Measurements from ENCODE around the gene RBKS. TPM values are rescaled to one million over a fixed set of nuclear protein-coding genes. Genes with fewer than 3 reads are reported as not detected.
A peak's percentile ranks its signal among the peaks of the same experiment; 100 is the strongest.
"Not testable (repeated sequence)": the region's sequence is repeated elsewhere in the genome, so short reads cannot be mapped to it uniquely, and the experiment has no call there.

Gene RBKS
- total and polyA plus RNA-seq, 5 donors from 2014 or later, result 3.7 to 25.3 (median 4.0) TPM

- Mint-ChIP-seq H3K27ac (peak overlapping the region; percentile 98 to 100 (median 98)), H3K27me3 (peaks cover 23% of the 10 kb centered on the region), H3K9me3 (peaks cover 0 to 2% (median 0%) of the 10 kb centered on the region in 7 donors), H3K4me1 (peaks cover 25 to 52% (median 39%) of the 10 kb centered on the region in 4 donors), H3K36me3 (peaks cover 6% of the 10 kb centered on the region), H3K4me3 (peak overlapping the region; percentile 96 to 99 (median 98))
- Histone ChIP-seq H3K4me3 (ENCODE audit: low read depth, low read length) (peak overlapping the region; percentile 93), H3K27me3 (ENCODE audit: control insufficient read depth, insufficient read depth, low read length) (peaks cover 4% of the 10 kb centered on the region), H3K27ac (ENCODE audit: insufficient read depth, low read length, poor library complexity, severe bottlenecking) (peak overlapping the region; percentile 85), H3K4me1 (ENCODE audit: control insufficient read depth, insufficient read depth, low read length, poor library complexity, severe bottlenecking) (peaks cover 29% of the 10 kb centered on the region), H3K9me3 (ENCODE audit: control insufficient read depth in 2 of 2, low read length in 2 of 2) (no peaks in the 10 kb centered on the region), H3K36me3 (ENCODE audit: control insufficient read depth, insufficient read depth, low read length) (peaks cover 19% of the 10 kb centered on the region)
- no peak for DNase-seq
- peak; percentile 5 to 10 for ATAC-seq (ENCODE audit: low read depth in 2 of 2)
These were observed 119.0 kb downstream of the RBKS start for GRCh38 chr2:27771202-27771547.

GRCh38 chr2:27766287-27766661 lies 123.9 kb downstream of the RBKS start:
- Histone ChIP-seq H3K9me3 (ENCODE audit: control insufficient read depth in 2 of 2, low read length in 2 of 2) (no peaks in the 10 kb centered on the region), H3K4me1 (ENCODE audit: control insufficient read depth, insufficient read depth, low read length, poor library complexity, severe bottlenecking) (peaks cover 6% of the 10 kb centered on the region), H3K27me3 (ENCODE audit: control insufficient read depth, insufficient read depth, low read length) (peaks cover 4% of the 10 kb centered on the region), H3K36me3 (ENCODE audit: control insufficient read depth, insufficient read depth, low read length) (no peaks in the 10 kb centered on the region), H3K4me3 (ENCODE audit: low read depth, low read length) (no peak overlapping the region), H3K27ac (ENCODE audit: insufficient read depth, low read length, poor library complexity, severe bottlenecking) (no peak overlapping the region)
- Mint-ChIP-seq H3K4me1 (peaks cover 4 to 19% (median 5%) of the 10 kb centered on the region in 4 donors), H3K27ac (peak overlapping the region in 1 of 3 donors; percentile 46), H3K4me3 (peak overlapping the region in 3 of 4 donors; percentile 66 to 77 (median 74)), H3K27me3 (peaks cover 21% of the 10 kb centered on the region), H3K9me3 (peaks cover 0 to 2% (median 0%) of the 10 kb centered on the region in 7 donors), H3K36me3 (no peaks in the 10 kb centered on the region)
- DNase-seq, result no peak
- no peak for ATAC-seq (ENCODE audit: low read depth in 2 of 2)

GRCh38 chr2:27765621-27766286 lies 124.4 kb downstream of the RBKS start:
- ATAC-seq (ENCODE audit: low read depth in 2 of 2) (peak; percentile 40 to 56), DNase-seq (peak; percentile 11 to 56 (median 34))
- H3K27me3 Mint-ChIP-seq, result peaks cover 17% of the 10 kb centered on the region
- H3K27ac ChIP-seq (ENCODE audit: insufficient read depth, low read length, poor library complexity, severe bottlenecking), result no peak overlapping the region
- H3K36me3 ChIP-seq (ENCODE audit: control insufficient read depth, insufficient read depth, low read length), result no peaks in the 10 kb centered on the region
- no peaks in the 10 kb centered on the region for H3K36me3 Mint-ChIP-seq
- peak overlapping the region in 3 of 4 donors; percentile 66 to 77 (median 74) for H3K4me3 Mint-ChIP-seq
- H3K4me1 Mint-ChIP-seq, result peaks cover 0 to 13% (median 4%) of the 10 kb centered on the region in 4 donors
- H3K27ac Mint-ChIP-seq, result peak overlapping the region in 1 of 3 donors; percentile 46
- H3K27me3 ChIP-seq (ENCODE audit: control insufficient read depth, insufficient read depth, low read length), result peaks cover 4% of the 10 kb centered on the region
- H3K9me3 ChIP-seq (ENCODE audit: control insufficient read depth in 2 of 2, low read length in 2 of 2), result no peaks in the 10 kb centered on the region
- peaks cover 0 to 2% (median 0%) of the 10 kb centered on the region in 7 donors for H3K9me3 Mint-ChIP-seq
- peaks cover under 1% of the 10 kb centered on the region for H3K4me1 ChIP-seq (ENCODE audit: control insufficient read depth, insufficient read depth, low read length, poor library complexity, severe bottlenecking)
- peak overlapping the region; percentile 18 for H3K4me3 ChIP-seq (ENCODE audit: low read depth, low read length)

GRCh38 chr2:27764526-27764925 lies 125.7 kb downstream of the RBKS start:
- H3K27ac ChIP-seq (ENCODE audit: insufficient read depth, low read length, poor library complexity, severe bottlenecking), result not testable (repeated sequence)

GRCh38 chr2:27763907-27764267 lies 126.3 kb downstream of the RBKS start:
- ATAC-seq (ENCODE audit: low read depth in 2 of 2), result no peak
- H3K36me3 Mint-ChIP-seq, result no peaks in the 10 kb centered on the region
- Histone ChIP-seq H3K36me3 (ENCODE audit: control insufficient read depth, insufficient read depth, low read length) (no peaks in the 10 kb centered on the region), H3K4me3 (ENCODE audit: low read depth, low read length) (no peak overlapping the region), H3K27me3 (ENCODE audit: control insufficient read depth, insufficient read depth, low read length) (no peaks in the 10 kb centered on the region), H3K27ac (ENCODE audit: insufficient read depth, low read length, poor library complexity, severe bottlenecking) (no peak overlapping the region), H3K9me3 (ENCODE audit: control insufficient read depth in 2 of 2, low read length in 2 of 2) (no peaks in the 10 kb centered on the region), H3K4me1 (ENCODE audit: control insufficient read depth, insufficient read depth, low read length, poor library complexity, severe bottlenecking) (no peaks in the 10 kb centered on the region)
- peaks cover 0 to 11% (median 2%) of the 10 kb centered on the region in 4 donors for H3K4me1 Mint-ChIP-seq
- no peak overlapping the region for H3K4me3 Mint-ChIP-seq
- DNase-seq, result no peak
- no peaks in the 10 kb centered on the region for H3K9me3 Mint-ChIP-seq
- peaks cover 12% of the 10 kb centered on the region for H3K27me3 Mint-ChIP-seq
- H3K27ac Mint-ChIP-seq, result no peak overlapping the region

More at GRCh38 chr2:27764526-27764925, 125.7 kb downstream of the RBKS start:
- not testable (repeated sequence) for H3K9me3 ChIP-seq (ENCODE audit: control insufficient read depth in 2 of 2, low read length in 2 of 2); ATAC-seq (ENCODE audit: low read depth in 2 of 2); H3K9me3 Mint-ChIP-seq; H3K36me3 ChIP-seq (ENCODE audit: control insufficient read depth, insufficient read depth, low read length); H3K4me3 ChIP-seq (ENCODE audit: low read depth, low read length); H3K4me3 Mint-ChIP-seq; H3K27me3 ChIP-seq (ENCODE audit: control insufficient read depth, insufficient read depth, low read length); DNase-seq; H3K4me1 ChIP-seq (ENCODE audit: control insufficient read depth, insufficient read depth, low read length, poor library complexity, severe bottlenecking); H3K36me3 Mint-ChIP-seq
- H3K27me3 Mint-ChIP-seq, result peaks cover 13% of the 10 kb centered on the region
- peak overlapping the region in 1 of 3 donors; percentile 86 for H3K27ac Mint-ChIP-seq
- peaks cover 0 to 11% (median 2%) of the 10 kb centered on the region in 4 donors for H3K4me1 Mint-ChIP-seq

- no peaks in the 10 kb centered on the region for H3K27me3 ChIP-seq (ENCODE audit: control insufficient read depth, insufficient read depth, low read length)
- DNase-seq (no peak), ATAC-seq (ENCODE audit: low read depth in 2 of 2) (no peak)
- H3K36me3 Mint-ChIP-seq, result no peaks in the 10 kb centered on the region
- H3K4me1 Mint-ChIP-seq, result peaks cover 0 to 11% (median 2%) of the 10 kb centered on the region in 4 donors
- H3K27ac ChIP-seq (ENCODE audit: insufficient read depth, low read length, poor library complexity, severe bottlenecking), result no peak overlapping the region
- H3K4me3 ChIP-seq (ENCODE audit: low read depth, low read length), result no peak overlapping the region
- H3K9me3 Mint-ChIP-seq, result no peaks in the 10 kb centered on the region
- no peaks in the 10 kb centered on the region for H3K4me1 ChIP-seq (ENCODE audit: control insufficient read depth, insufficient read depth, low read length, poor library complexity, severe bottlenecking)
- no peak overlapping the region for H3K4me3 Mint-ChIP-seq
- no peaks in the 10 kb centered on the region for H3K9me3 ChIP-seq (ENCODE audit: control insufficient read depth in 2 of 2, low read length in 2 of 2)
- H3K36me3 ChIP-seq (ENCODE audit: control insufficient read depth, insufficient read depth, low read length), result no peaks in the 10 kb centered on the region
- peaks cover 5% of the 10 kb centered on the region for H3K27me3 Mint-ChIP-seq
- H3K27ac Mint-ChIP-seq, result no peak overlapping the region
These were observed 127.0 kb downstream of the RBKS start for GRCh38 chr2:27762951-27763906.

- Histone ChIP-seq H3K4me1 (ENCODE audit: control insufficient read depth, insufficient read depth, low read length, poor library complexity, severe bottlenecking) (no peaks in the 10 kb centered on the region), H3K4me3 (ENCODE audit: low read depth, low read length) (no peak overlapping the region), H3K27me3 (ENCODE audit: control insufficient read depth, insufficient read depth, low read length) (no peaks in the 10 kb centered on the region), H3K27ac (ENCODE audit: insufficient read depth, low read length, poor library complexity, severe bottlenecking) (no peak overlapping the region), H3K36me3 (ENCODE audit: control insufficient read depth, insufficient read depth, low read length) (no peaks in the 10 kb centered on the region), H3K9me3 (ENCODE audit: control insufficient read depth in 2 of 2, low read length in 2 of 2) (no peaks in the 10 kb centered on the region)
- ATAC-seq (ENCODE audit: low read depth in 2 of 2), result no peak
- peaks cover 11% of the 10 kb centered on the region for H3K27me3 Mint-ChIP-seq
- DNase-seq, result no peak
- H3K4me3 Mint-ChIP-seq, result no peak overlapping the region
- H3K27ac Mint-ChIP-seq, result peak overlapping the region in 1 of 3 donors; percentile 36
- H3K36me3 Mint-ChIP-seq, result no peaks in the 10 kb centered on the region
- H3K9me3 Mint-ChIP-seq, result no peaks in the 10 kb centered on the region
- H3K4me1 Mint-ChIP-seq, result peaks cover 0 to 10% (median 0%) of the 10 kb centered on the region in 4 donors
These were observed 133.4 kb downstream of the RBKS start for GRCh38 chr2:27756544-27757498.

All from CD4-positive, CD25-positive, alpha-beta regulatory T cell (primary cell).